Stimulated activated CD4-positive, alpha-beta T cell treated with anti-CD3 and anti-CD28 coated beads, Interleukin-15, amount 100 ng/mL, for 48 hours (primary cell): ENCODE measurements around the gene KBTBD6.
"Not testable (repeated sequence)": the region's sequence is repeated elsewhere in the genome, so short reads cannot be mapped to it uniquely, and the experiment has no call there.

Experiments used
- DNase-seq, 2 donors: peaks; one replicate each; pipeline ENCODE4 v3.0.0-alpha.2; 2020; ENCODE audit warnings: low read depth in 2 of 2

The KBTBD6 gene

DNA sequence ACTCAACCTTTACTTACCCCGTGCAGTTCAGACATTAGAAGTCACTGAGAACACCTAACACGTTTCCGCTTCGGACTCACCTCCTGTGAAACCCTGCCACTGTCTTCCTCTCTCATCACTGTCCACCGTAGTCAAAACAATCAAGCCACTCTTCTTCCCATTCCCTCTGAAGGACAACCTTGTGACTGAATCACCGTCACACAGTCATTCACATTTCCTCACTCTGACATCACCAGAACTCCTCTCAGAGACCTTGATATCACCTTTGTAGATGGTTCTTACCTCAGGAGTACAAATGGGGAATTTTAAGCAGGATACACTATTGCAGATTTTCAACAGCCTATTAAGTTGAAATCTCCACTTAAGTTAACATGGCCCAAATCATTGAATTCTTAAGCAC lies 1.3 kb upstream of the KBTBD6 start:
- no peak for DNase-seq

DNA sequence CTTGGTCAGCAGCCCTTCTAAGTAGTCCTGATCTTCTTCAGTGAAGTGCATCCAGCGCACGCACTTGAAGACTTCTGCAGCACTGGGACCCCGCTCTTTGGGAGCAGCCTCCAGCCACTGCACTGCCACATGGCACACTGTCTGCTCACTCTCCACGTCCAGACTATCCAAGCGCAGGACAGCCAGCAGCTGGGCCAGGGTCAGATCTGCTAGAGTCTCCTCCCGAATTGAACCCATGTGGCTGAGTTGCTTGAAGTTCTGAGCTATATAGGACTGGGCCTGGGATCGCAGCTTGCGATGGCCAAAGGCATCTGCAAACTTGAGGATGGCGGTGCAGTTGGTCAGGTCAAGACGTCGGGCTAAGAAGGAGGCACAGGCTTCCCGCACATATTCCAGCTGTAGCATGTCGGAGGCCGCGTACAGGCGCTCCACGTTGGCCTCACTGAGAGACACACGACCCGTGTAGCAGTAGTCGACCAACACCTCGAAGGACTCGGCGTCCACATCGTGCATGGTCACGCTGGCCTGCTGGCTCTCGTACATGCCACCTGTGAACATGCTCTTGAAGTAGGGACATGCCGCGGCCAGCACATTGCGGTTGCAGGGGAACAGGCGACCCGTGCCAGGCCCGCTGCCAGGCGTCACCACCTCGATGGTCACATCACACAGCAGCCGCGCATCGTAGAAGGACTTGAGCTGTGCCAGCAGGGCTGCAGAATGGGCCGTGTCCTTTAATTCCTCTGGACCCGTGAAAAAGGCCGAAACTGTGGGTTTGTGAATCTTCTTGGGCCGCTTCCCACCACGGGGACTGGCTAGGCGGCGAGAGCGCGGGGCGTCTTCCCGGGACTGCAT lies 716 bp downstream of the KBTBD6 start:
- DNase-seq: peak in 1 of 2 donors; percentile 7

DNA sequence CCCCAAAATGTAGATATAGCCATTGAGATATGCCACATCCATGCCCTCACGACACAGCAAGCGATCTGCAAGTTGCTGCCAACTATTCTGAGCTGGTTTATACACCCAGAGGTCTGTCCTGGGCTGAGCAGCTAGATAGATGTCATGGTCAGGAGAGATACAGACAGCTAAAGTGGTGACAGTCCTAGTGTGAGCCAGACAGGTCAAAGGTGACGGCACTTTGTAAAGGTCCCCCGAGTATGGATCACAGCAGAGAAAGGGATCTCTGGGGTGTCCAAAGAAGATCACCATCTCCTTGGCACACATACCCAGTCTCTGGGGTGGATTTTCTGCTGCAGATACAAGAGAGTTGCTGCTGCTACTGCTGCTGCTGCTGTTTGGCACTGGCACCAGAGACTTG lies 1.4 kb downstream of the KBTBD6 start:
- DNase-seq: not testable (repeated sequence)

DNA sequence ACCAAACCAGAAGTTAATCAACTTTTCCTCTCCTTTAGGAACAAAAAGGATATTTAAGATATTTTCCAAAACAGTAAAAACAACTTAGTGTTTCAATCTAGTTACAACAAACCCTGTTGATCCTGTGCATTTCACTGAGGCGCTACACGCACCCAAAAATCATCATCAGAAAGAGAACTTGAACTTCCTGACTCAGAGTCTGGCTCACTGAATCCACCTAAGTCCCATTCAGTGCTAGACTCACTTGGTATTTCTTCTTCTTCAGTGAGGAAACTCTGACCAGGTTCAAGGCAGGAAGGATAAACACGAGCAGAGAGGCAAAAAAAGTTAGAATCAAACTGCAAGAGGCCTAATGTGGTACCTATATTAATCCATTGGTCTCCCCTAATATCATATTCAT lies 2.2 kb downstream of the KBTBD6 start:
- no peak for DNase-seq

DNA sequence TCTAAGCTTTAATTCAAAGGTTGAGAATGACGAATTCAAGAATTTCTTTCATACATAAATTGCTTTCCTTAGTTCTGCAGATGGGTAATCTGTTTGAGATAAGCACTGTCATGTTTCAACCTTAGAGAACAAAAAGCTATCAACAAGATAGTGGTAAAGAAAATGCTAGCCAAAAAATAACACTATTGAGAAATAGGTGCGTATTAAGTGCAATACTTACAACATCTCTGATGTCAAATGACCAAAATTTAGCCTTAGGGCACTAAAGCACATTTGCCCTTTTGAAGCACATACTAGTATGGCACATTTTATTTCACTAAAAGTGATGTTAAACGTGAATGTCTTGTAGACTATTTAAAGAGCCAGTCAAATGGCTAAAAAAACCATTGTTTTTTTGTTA lies 4.9 kb downstream of the KBTBD6 start:
- DNase-seq: no peak

DNA sequence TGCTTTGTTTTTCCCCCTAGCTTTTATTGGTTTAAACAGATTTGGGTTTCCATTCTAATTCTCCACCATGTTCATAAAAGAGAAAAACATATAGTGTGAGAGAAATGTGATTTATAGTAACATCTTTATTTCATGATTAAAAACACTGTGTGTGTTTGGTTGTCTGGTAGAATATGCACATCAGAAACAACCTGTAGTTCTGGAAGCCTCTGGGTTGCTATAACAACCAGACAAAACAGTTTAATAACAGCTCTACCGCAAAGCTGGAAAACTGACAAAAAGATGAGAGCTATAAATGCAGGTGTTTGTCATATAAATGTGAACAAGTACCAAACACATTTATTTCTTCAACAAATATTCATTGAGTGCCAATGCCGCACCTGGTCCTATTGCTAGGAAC lies 9.8 kb downstream of the KBTBD6 start:
- DNase-seq: no peak

DNA sequence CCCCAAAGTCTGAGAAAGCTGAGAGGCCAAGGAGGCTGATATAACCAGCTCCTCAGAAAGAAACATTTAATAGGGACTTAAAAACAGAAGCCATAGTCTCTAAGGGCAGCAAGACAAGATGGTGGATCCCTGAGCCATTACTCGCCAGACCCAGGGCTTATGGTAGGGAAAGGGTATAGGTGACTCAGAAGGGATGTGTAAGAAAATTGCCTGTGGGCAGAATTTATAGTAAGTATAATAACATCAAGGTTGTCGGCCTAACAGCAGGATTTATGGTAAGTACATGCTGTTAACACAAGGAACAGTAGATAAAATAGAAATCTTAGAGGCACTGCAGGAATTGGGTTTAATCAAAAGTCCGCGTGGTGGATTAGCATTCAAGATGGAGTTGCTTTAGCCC lies 14.7 kb downstream of the KBTBD6 start:
- no peak for DNase-seq

DNA sequence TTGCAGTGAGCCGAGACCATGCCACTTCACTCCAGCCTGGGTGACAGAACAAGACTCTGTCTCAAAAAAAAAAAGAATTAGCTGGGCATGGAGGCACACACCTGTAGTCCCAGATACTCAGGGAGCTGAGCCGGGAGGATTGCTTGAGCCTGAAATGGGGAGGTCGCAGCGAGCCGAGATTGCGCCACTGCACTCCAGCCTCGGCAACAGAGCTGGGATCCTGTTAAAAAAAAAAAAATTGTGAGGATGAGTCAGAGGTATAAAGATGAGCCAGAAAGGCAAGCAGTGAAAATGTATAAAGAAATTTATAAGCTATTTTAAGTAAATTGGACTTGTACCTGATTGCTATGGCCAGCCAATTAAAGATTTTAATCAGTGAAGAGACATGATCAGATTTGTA lies 21.1 kb downstream of the KBTBD6 start:
- DNase-seq: no peak

DNA sequence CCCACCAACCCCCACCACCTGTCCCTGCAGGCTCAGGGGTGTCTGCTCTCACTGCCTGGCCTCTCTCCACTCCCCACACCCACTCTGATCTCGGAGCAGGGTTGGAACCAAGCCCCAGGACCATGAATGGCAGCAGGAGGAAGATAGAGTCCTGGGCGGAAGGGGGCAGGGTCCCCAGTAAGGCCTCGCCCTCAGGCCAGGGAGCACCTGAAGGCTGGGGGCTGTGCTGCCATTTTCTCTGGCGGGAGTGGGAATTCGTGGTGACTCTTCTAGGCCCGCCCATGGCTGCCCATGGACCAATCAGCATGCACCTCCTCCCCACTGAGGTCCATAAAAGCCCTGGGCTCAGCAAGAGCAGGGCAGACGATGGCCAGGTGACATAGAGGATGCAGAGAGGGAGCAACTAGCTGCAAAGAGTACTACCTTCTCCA lies 25.0 kb downstream of the KBTBD6 start:
- no peak for DNase-seq

DNA sequence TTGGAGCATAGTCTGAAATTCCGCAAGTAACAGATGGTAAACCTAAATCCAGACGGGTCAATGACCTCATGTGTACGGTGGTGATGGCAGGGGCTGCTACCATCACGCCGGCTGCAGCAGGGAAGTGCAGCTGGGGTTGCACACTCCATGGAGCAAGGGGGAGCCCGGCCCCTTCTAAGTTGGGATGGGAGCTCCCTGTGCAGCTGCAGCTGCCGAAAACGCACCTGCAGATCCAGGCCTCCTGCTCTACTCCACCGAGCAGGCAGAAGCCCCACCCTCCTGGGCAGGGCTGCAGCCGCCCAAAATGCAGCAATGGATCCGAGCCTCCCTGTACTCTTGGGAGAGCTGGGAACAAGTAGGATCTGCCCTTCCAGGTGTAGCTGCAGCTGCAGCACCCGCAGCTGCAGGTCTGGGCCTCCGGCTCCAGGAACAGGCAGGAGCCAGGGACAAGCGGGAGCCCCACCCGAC lies 25.5 kb downstream of the KBTBD6 start:
- no peak for DNase-seq

DNA sequence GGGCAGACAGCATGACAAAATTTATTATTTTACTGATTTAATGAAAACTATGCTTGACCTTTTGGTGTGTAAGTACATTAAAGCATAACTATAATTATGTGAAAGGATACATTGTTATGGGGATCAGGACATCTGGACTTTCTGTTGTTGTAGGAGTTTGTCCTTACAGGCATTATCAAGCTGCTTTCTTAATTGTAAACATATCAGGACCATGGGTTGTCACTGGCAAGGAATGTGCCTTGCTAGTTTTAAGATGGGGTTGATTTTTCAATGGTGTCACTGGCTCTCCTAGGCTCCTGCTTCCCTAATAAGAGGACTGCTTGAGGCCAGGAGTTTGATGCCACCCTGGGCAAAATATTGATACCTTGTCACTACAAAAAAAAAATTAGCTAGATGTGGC lies 32.6 kb downstream of the KBTBD6 start:
- DNase-seq: no peak

DNA sequence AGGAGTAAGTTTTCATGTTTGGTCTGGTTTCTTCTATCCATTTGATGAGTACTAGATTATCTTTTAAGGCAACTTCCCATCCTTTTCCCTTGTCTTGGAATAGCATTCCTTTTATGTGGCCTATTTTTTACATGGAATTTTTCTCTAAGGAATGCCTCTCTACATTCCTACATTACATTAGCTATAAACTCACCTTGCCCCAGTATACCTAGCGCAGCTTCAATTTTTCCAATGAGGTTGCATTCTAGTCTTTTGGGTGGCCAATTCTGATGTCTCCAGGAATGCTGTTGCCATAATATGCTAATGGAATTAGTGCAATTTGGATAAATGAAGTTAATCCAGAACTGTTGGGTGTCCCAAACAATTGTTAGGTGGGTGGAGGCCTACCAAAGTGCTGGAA lies 33.8 kb downstream of the KBTBD6 start:
- no peak for DNase-seq

DNA sequence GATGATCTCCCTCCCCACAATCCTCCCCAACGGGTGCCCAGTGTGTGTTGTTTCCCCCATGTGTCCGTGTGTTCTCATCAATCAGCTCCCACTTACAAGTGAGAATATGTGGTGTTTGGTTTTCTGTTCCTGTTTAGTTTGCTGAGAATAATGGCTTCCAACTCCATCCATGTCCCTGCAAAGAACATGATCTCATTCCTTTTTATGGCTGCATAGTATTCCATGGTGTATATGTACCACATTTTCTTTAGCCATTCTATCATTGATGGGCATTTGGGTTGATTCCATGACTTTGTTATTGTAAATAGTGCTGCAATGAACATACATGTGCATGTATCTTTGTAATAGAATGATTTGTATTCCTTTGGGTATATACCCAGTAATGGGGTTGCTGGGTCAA lies 36.9 kb downstream of the KBTBD6 start:
- not testable (repeated sequence) for DNase-seq

DNA sequence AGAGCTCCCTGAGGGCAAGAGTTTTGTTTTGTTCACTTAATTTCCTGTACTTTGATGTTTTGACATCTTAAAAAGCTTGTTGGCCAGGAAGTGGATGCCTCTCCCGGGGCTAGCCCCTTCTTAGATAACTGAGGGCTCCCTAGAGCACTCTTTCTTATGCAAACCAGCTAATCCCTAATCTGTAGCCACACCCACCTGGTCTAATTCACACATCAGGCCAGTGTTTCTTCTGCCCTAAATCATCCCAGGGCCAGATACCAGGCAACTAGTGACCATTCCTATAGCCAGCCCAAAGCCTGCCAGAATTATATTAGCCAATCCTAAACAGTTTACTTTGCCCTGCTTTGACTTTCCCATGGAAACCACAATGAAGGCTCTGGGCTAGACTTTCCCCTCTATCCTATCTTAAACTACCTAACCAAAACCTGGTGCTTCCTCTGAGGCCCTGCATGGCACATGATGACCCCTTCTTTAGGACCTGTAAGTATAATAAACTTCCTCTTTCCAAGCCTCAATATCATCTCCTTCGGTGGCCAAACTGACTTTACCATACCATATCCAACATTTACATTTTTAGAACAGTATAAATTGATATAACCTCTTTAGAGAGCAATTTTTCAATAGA lies 46.5 kb downstream of the KBTBD6 start:
- no peak for DNase-seq

DNA sequence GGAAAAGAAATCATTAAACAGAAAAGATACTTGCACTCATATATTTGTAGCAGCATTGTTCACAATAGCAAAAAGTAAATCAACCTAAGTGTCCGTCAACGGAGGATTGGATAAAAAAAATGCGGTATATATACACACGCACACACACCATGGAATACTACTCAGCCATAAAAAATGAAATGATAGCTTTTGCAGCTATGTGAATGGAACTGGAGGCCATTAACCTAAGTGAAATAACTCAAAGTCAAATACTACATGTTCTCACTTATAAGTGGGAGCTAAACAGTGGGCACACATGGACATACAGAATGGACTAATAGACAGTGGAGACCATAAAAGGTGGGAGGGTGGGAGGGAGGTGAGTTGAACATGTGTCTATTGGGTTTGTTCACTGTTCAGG lies 52.9 kb downstream of the KBTBD6 start:
- DNase-seq: no peak
